Measurements from ENCODE around the gene EMP2.
A peak's percentile ranks its signal among the peaks of the same experiment; 100 is the strongest.
"Not testable (repeated sequence)": the region's sequence is repeated elsewhere in the genome, so short reads cannot be mapped to it uniquely, and the experiment has no call there.

Gene EMP2

DNA sequence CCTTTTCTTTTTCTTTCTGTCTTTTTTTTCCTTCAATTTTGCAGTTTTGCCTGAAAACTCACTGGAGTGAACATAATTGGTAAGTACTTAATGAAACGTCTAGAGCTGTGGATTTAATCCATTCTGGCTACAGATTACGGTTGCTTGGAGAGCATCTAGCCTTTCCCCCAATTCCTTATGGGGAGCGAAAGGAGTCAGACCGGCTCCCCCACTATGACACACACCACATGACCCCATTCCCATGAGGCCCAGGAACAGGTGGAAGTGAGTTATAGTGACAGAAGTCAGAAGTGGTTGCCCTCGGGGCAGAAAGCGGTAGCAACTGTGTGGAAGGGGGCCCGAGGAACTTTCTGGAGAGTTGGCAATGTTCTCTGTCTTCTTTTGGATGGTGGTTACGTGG, 41.2 kb downstream of the EMP2 start:
- H3K4me3 ChIP-seq (ENCODE audit: low read length) = no peak overlapping the region
- no peak for DNase-seq (ENCODE audit: low read depth)
- TF ChIP-seq, protein P1, sequence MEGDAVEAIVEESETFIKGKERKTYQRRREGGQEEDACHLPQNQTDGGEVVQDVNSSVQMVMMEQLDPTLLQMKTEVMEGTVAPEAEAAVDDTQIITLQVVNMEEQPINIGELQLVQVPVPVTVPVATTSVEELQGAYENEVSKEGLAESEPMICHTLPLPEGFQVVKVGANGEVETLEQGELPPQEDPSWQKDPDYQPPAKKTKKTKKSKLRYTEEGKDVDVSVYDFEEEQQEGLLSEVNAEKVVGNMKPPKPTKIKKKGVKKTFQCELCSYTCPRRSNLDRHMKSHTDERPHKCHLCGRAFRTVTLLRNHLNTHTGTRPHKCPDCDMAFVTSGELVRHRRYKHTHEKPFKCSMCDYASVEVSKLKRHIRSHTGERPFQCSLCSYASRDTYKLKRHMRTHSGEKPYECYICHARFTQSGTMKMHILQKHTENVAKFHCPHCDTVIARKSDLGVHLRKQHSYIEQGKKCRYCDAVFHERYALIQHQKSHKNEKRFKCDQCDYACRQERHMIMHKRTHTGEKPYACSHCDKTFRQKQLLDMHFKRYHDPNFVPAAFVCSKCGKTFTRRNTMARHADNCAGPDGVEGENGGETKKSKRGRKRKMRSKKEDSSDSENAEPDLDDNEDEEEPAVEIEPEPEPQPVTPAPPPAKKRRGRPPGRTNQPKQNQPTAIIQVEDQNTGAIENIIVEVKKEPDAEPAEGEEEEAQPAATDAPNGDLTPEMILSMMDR (conservative IDR thresholded peaks at IDR 0.05; ENCODE audit: low read length) = no peak

DNA sequence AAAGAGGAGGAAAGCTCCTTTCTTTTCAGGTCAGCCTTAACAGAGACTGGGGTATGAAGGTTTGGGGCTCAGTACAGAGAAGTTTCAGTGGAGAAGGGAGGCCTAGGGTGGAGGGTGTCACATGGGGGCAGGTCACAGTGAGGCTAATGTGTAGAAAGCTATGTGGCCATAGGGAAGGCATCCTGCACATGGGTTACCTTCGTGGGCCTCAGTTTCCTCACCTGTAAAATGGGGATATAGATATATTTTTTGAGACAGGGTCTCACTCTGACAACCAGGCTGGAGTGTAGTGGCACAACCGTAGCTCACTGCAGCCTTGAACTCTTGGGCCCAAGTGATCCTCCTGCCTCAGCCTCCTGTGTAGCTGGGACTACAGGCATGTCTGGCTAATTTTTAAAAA, 41.8 kb downstream of the EMP2 start:
- no peak for DNase-seq (ENCODE audit: low read depth)
- H3K4me3 ChIP-seq (ENCODE audit: low read length) = no peak overlapping the region
- TF ChIP-seq, protein P1 (conservative IDR thresholded peaks at IDR 0.05; ENCODE audit: low read length) = no peak

DNA sequence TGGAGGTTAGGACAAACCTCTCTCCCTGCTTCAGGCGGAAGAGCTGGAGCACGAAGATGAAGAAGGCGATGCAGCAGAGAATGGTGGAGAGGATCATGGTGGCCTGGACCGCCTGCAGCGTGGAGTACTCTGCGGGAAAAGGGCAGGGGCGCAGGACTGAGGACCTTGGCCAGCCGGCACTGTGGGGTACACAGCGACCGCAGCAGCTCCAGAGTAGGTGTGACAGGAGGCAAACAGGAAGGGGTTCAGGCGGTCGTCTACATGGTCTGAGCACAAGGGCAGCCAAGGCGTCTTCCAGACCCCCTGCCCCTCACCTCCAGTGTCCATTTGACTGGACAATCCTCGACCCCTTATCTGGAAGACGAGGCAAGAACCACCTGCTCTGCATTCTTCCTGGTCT, 42.5 kb downstream of the EMP2 start:
- TF ChIP-seq, protein P1 (conservative IDR thresholded peaks at IDR 0.05; ENCODE audit: low read length) = no peak
- no peak overlapping the region for H3K4me3 ChIP-seq (ENCODE audit: low read length)
- no peak for DNase-seq (ENCODE audit: low read depth)

DNA sequence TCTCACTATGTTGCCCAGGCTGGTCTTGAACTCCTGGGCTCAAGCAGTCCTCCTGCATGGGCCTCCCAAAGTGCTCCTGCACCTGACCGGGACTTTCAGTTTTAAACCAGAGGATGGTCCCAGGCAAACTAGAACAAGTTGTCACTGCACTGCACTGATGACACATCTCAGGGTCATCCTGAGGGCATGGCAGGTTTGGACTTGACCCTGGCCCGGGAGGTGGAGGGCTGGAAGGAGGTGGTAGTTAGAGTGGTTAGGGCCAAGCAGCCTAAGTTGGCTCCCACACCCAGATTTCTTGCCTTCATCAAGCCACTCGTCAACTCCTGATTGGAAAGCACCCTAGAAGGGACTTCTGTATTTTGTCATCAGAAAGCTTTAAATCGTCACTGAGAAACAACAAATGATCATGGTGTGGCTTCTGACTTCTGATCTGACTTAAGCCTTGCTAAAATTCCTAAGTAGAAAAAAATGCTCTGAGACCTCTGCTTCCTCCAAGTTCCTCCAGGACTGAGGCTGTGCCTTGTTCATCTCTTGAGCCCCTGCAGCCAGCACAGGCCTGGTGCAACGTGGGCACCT, 43.5 kb downstream of the EMP2 start:
- no peak overlapping the region for H3K4me3 ChIP-seq (ENCODE audit: low read length)

DNA sequence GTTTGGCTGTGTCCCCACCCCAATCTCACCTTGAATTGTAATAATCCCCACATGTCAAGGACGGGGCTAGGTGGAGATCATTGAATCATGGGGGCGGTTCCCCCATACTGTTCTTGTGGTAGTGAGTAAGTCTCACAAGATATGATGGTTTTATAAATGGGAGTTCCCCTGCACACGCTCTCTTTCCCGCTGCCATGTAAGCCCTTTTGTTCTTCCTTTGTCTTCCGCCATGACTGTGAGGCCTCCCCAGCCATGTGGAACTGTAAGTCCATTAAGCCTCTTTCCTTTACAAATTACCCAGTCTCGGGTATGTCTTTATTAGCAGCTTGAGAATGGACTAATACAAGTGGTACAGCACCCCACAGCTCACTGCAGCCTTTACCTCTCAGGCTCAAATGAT, 44.1 kb downstream of the EMP2 start:
- DNase-seq (ENCODE audit: low read depth) = not testable (repeated sequence)

More for the DNA sequence above, 43.5 kb downstream of the EMP2 start:
- DNase-seq (ENCODE audit: low read depth) = no peak
- TF ChIP-seq, protein P1 (conservative IDR thresholded peaks at IDR 0.05; ENCODE audit: low read length) = no peak

DNA sequence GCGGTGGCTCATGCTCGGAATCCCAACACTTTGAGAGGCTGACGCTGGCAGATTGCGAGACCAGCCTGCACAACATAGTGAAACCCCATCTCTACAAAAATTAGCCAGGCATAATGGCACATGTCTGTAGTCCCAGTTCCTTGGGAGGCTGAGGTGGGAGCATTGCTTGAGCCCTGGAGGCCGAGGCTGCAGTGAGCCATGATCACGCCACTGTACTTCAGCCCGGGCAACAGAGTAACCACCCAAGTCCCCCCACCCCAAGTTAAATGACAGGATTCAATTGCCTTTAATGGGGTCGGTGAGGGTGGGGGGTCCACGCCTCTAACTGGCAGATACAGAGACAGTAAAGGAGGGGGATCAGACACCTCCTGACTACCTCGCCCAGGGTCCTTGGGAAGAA, 44.9 kb downstream of the EMP2 start:
- no peak overlapping the region for H3K4me3 ChIP-seq (ENCODE audit: low read length)
- TF ChIP-seq, protein P1 (conservative IDR thresholded peaks at IDR 0.05; ENCODE audit: low read length) = no peak
- no peak for DNase-seq (ENCODE audit: low read depth)

More for the DNA sequence above, 44.1 kb downstream of the EMP2 start:
- not testable (repeated sequence) for H3K4me3 ChIP-seq (ENCODE audit: low read length)

DNA sequence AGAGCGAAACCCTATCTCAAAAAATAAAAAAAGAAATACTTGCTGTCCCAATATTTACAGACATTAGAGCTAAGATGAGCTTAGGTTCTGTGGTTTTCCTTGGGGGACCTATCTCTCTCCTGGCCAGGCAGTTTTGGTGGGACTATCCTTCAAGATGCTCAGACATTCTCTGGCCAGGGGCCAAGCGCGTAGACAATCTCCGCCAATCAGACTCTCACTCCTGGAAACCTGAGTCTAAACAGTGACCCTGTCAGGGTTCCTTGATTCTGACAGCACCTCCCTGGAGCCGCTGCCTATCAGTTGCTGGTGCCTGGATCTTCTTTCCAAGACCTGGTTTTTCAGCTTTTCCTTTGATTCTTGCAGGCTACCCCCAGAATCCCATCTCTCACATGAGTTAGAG, 45.6 kb downstream of the EMP2 start:
- no peak overlapping the region for H3K4me3 ChIP-seq (ENCODE audit: low read length)
- TF ChIP-seq, protein P1 (conservative IDR thresholded peaks at IDR 0.05; ENCODE audit: low read length) = no peak
- DNase-seq (ENCODE audit: low read depth) = no peak

DNA sequence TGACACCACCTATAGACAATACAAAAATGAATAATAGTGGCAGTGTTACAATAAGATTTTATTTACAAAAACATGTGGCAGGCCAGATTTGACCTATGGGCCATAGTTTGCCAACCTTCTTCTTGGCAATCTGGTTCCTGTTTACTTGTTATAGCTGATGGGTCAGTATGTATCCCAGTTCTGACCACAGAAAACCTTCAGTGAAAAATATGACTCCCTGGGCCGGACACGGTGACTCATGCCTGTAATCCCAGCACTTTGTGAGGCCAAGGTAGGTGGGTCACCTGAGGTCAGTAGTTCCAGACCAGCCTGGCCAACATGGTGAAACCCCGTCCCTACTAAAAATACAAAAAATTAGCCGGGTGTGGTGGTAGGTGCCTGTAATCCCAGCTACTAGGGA, 46.8 kb downstream of the EMP2 start:
- H3K4me3 ChIP-seq (ENCODE audit: low read length) = not testable (repeated sequence)
- peak; percentile 25 for DNase-seq (ENCODE audit: low read depth)
